Spleen (tissue), 7 donors: ENCODE data around the gene STUM.

Experiments
- POLR2A ChIP-seq, 3 donors: fragments of 450-650 bp; IDR thresholded peaks; one replicate each; pipeline ENCODE4 v1.5.1; 2017; ENCODE audit warnings: antibody characterized with exemption in 3 of 3, mild to moderate bottlenecking in 1 of 3
- TF ChIP-seq, protein P1 (sequence below), 11 experiments: fragments of 200-600 bp in 7 of 11; fragments of 450-650 bp in 4 of 11; sonication (generic) in 4 of 11; IDR thresholded peaks in 8 of 11; conservative IDR thresholded peaks in 3 of 11; 1 replicate in 7 of 11; 2 replicates in 4 of 11; pipeline versions ENCODE4 v1.4.0 to v1.8.0; 2016 to 2021; ENCODE audit warnings: antibody characterized with exemption in 11 of 11, inconsistent platforms in 4 of 11, mild to moderate bottlenecking in 1 of 11
- donor health status: DM: no; HTN: no; CAD: no; lungs with moderate emphysema.
- donor health status: DM: no; HTN: no; CAD: no.
- donor health status: DM: no; HTN: no; CAD: no.

DNA sequence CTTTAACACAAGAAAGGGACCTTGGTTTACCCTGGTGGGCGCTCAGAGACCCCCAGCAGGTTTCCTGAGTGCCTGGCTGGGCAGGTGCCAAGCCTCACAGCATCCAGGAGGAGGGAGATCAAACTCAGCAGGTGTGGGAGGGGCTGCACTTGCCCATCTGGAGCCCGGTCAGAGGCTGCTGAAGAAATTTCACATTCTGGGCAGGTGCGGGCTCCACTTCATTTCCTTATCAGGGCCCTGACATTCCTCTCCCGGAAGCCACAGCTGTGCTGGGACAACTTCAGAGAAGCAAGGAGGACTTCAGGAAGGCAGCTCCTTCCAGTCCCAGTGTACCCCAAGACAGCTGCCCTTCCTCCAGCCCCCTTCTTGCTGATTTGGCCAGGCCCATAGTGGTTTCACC, 107.6 kb downstream of the STUM start:
- TF ChIP-seq POLR2A (IDR thresholded peaks at IDR 0.05) = no peak
- TF ChIP-seq, protein P1, sequence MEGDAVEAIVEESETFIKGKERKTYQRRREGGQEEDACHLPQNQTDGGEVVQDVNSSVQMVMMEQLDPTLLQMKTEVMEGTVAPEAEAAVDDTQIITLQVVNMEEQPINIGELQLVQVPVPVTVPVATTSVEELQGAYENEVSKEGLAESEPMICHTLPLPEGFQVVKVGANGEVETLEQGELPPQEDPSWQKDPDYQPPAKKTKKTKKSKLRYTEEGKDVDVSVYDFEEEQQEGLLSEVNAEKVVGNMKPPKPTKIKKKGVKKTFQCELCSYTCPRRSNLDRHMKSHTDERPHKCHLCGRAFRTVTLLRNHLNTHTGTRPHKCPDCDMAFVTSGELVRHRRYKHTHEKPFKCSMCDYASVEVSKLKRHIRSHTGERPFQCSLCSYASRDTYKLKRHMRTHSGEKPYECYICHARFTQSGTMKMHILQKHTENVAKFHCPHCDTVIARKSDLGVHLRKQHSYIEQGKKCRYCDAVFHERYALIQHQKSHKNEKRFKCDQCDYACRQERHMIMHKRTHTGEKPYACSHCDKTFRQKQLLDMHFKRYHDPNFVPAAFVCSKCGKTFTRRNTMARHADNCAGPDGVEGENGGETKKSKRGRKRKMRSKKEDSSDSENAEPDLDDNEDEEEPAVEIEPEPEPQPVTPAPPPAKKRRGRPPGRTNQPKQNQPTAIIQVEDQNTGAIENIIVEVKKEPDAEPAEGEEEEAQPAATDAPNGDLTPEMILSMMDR (IDR thresholded peaks at IDR 0.05 in 8 of 11, conservative IDR thresholded peaks at IDR 0.05 in 3 of 11) = no peak
